GM12872 (cell line): Measurements from ENCODE around the gene ACAD11.

Experiments used
- TF ChIP-seq, protein P1 (sequence below): IDR thresholded peaks from 3 replicates; pipeline ENCODE4 v1.5.1; 2011; ENCODE audit warnings: low read depth, mild to moderate bottlenecking, low read length, moderate library complexity; ENCODE audit not compliant: insufficient read depth

ACAD11 gene, protein sequence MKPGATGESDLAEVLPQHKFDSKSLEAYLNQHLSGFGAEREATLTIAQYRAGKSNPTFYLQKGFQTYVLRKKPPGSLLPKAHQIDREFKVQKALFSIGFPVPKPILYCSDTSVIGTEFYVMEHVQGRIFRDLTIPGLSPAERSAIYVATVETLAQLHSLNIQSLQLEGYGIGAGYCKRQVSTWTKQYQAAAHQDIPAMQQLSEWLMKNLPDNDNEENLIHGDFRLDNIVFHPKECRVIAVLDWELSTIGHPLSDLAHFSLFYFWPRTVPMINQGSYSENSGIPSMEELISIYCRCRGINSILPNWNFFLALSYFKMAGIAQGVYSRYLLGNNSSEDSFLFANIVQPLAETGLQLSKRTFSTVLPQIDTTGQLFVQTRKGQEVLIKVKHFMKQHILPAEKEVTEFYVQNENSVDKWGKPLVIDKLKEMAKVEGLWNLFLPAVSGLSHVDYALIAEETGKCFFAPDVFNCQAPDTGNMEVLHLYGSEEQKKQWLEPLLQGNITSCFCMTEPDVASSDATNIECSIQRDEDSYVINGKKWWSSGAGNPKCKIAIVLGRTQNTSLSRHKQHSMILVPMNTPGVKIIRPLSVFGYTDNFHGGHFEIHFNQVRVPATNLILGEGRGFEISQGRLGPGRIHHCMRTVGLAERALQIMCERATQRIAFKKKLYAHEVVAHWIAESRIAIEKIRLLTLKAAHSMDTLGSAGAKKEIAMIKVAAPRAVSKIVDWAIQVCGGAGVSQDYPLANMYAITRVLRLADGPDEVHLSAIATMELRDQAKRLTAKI

DNA sequence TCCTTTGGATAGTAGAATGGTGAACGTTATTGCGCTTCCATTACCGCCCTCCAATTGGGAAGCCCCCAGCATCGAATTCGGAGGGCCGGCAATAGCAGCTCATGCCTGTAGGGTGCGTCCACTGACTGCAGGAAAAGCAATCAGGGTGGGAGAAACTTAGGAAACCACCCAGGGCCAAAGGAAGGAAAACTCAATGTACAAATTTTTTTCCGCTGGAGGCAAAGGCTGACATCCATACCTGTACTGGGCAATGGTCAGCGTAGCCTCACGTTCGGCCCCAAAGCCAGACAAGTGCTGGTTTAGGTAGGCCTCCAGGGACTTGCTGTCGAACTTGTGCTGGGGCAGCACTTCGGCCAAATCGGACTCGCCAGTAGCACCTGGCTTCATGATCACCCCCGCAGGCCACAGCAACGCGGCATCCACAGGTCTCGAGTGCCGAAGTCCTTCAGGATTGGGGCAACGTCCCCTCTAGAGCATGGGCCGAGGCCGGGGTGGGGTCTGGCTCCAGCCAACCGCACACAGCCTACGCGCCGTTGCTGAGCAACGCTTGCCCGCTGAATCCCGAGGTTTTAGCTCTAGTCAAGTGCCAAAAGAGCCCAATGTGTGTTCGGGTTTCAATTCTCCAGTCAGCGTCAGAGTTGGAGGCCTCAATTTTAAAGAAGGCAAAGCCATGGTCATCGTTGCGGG is at the start of gene ACAD11:
TSS of gene ACAD11 (minus strand) at position 445 of the 687 bp plus-strand sequence. CDS start at position 387, 58 bp downstream.
- TF ChIP-seq, protein P1, sequence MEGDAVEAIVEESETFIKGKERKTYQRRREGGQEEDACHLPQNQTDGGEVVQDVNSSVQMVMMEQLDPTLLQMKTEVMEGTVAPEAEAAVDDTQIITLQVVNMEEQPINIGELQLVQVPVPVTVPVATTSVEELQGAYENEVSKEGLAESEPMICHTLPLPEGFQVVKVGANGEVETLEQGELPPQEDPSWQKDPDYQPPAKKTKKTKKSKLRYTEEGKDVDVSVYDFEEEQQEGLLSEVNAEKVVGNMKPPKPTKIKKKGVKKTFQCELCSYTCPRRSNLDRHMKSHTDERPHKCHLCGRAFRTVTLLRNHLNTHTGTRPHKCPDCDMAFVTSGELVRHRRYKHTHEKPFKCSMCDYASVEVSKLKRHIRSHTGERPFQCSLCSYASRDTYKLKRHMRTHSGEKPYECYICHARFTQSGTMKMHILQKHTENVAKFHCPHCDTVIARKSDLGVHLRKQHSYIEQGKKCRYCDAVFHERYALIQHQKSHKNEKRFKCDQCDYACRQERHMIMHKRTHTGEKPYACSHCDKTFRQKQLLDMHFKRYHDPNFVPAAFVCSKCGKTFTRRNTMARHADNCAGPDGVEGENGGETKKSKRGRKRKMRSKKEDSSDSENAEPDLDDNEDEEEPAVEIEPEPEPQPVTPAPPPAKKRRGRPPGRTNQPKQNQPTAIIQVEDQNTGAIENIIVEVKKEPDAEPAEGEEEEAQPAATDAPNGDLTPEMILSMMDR, result peak; percentile 74

DNA sequence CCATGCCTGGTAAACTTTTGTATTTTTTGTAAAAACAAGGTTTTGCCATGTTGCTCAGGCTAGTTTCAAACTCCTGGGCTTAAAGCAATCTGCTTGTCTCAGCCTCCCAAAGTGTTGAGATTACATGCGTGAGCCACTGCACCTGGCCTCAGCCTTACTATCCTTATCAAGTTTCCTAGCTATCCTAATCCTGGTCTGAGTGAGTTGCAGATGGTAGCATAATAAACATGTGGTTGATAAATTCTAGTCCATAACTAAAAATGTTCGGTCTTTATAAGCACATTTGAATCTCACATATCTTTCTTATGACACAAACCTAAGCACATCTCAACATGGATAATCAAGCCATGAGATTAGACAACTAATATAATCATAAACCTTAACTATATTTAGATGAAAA is 44.1 kb upstream of the ACAD11 start:
- TF ChIP-seq, protein P1, result no peak

DNA sequence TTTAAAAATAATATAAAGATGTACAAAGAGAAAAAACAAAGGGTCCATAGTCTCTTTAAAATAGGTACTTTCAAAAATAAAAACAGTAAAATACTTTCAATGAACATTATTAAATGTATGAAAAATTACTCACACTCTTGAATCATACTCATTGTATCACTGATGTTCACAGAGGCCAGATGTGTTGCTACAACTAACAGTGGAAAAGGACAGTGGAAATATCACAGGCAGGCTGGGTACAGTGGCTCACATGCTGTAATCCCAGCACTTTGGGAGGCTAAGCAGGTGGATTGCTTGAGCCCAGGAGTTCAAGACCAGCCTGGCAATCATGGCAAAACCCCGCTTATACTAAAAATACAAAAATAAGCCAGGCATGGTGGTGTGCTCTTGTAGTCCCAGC is 35.8 kb upstream of the ACAD11 start:
- TF ChIP-seq, protein P1, result no peak

DNA sequence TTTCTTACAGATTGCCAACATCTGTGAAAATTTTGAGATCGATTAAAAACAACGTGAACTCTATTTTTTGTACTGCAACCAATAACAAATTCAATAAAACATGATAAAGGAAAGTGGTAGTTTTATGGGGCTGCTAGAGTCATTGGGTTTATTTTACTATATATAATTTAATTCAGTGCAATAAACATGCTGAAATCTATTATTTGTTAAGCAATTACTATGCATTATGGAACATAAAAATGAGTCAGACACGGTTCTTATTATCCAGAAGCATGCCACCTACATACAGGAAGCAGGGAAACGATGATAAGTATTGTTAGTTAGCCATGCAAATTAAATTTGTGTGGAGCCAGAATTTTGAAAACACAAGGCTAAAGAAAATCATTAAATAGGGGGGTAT is 35.4 kb upstream of the ACAD11 start:
- TF ChIP-seq, protein P1, result no peak

DNA sequence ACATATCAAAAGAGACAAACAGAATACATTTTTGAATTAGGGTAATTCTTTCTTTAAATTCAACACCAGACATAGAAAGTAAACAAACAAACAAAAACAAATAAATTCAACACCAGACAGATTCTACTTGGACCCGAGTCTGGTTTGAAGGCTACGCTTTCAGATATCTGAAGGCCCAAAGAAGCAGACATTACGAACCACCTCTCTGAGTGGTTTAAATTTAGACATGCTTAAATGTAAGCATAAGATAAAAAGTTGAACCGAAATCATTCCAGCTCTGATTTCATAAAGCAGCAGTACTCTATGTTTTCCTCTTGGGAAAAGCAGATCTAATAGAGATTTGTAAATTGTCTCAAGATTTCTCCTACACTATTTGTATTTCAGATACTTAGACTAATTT is 30.4 kb upstream of the ACAD11 start:
- TF ChIP-seq, protein P1, result no peak

DNA sequence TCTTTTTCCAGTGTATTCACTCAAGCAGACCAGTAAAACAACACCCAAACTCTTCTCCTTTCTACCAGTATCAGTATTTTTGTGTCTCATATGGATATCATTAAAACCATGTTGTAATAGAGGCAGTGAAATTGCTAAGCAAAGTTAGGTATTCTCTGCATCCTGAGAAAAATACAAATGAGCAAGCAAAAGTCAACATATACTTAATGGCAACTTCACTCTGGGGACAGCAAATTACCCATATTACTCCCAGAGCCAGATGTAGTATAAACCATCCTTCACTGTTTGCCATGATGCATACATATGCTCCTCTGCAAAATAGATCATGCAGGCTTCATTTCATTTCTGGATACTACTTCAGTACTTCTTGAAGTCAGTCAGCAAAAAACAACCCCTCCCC is 22.6 kb upstream of the ACAD11 start:
- TF ChIP-seq, protein P1, result no peak

DNA sequence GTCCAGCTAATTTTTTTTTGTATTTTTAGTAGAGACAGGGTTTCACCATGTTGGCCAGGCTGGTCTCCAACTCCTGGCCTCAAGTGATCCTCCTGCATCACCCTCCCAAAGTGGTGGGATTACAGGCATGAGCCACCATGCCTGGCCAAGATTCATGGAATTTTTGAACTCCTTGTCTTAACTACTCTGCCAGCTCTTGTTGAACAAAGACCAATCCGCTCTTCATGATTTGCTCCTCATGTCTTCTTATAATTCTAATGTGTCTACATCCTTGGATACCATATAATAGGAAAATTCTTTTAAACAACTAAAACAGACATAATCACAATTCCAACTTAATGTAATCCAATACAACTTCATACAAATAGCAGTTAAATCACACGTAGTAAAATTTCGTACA is 21.8 kb upstream of the ACAD11 start:
- TF ChIP-seq, protein P1, result no peak
